HG03565 (cell line): ENCODE results near the gene GUCA2B.

ENCODE experiments used
- ATAC-seq: cut with Tn5 transposase; IDR thresholded peaks from one replicate; pipeline ENCODE4 v1.9.1; 2021; ENCODE audit warnings: mild to moderate bottlenecking, moderate library complexity; ENCODE audit not compliant: unreplicated experiment

GUCA2B gene

GRCh38 chr1:42142894-42143675, 10.1 kb upstream of the GUCA2B start:
- no peak for ATAC-seq

- no peak for ATAC-seq
Observed at GRCh38 chr1:42143896-42144710, 9.1 kb upstream of the GUCA2B start.

- no peak for ATAC-seq
Observed at GRCh38 chr1:42144711-42145388, 8.4 kb upstream of the GUCA2B start.

GRCh38 chr1:42145389-42145716, 7.9 kb upstream of the GUCA2B start:
- ATAC-seq: no peak

GRCh38 chr1:42145764-42146625, 7.2 kb upstream of the GUCA2B start:
- no peak for ATAC-seq

- no peak for ATAC-seq
Observed at GRCh38 chr1:42146626-42147320, 6.4 kb upstream of the GUCA2B start.

- no peak for ATAC-seq
Observed at GRCh38 chr1:42148166-42148565, 5.0 kb upstream of the GUCA2B start.

- no peak for ATAC-seq
Observed at GRCh38 chr1:42150651-42151050, 2.6 kb upstream of the GUCA2B start.

- no peak for ATAC-seq
Observed at GRCh38 chr1:42152119-42152518, 1.1 kb upstream of the GUCA2B start.

GRCh38 chr1:42153624-42154023, 414 bp downstream of the GUCA2B start:
- ATAC-seq: no peak

GRCh38 chr1:42154685-42155084, 1.5 kb downstream of the GUCA2B start:
- ATAC-seq: no peak

- ATAC-seq: no peak
Observed at GRCh38 chr1:42155362-42155761, 2.2 kb downstream of the GUCA2B start.

GRCh38 chr1:42157667-42158066, 4.5 kb downstream of the GUCA2B start:
- ATAC-seq: no peak

- ATAC-seq: no peak
Observed at GRCh38 chr1:42158189-42158588, 5.0 kb downstream of the GUCA2B start.

GRCh38 chr1:42162181-42162580, 9.0 kb downstream of the GUCA2B start:
- ATAC-seq: no peak

GRCh38 chr1:42163114-42163513, 9.9 kb downstream of the GUCA2B start:
- no peak for ATAC-seq

- ATAC-seq: no peak
Observed at GRCh38 chr1:42163536-42164503, 10.6 kb downstream of the GUCA2B start.

GRCh38 chr1:42164551-42165420, 11.6 kb downstream of the GUCA2B start, which contains the start of gene GUCA2A:
TSS of gene GUCA2A (minus strand) at chr1:42164745. CDS start at chr1:42164712, 33 bp downstream.
- no peak for ATAC-seq
